HG03439 (cell line): ENCODE measurements around the gene SLC6A17.

Experiments used
- ATAC-seq: cut with Tn5 transposase; IDR thresholded peaks from one replicate; pipeline ENCODE4 v1.9.1; 2021; ENCODE audit warnings: mild to moderate bottlenecking, moderate library complexity; ENCODE audit not compliant: unreplicated experiment

Gene SLC6A17

GRCh38 chr1:110150330-110151174, at the start of gene SLC6A17:
SLC6A17 (plus strand) TSS chr1:110150494; CDS start chr1:110166930, 16,436 bp downstream.
- no peak for ATAC-seq

DNA sequence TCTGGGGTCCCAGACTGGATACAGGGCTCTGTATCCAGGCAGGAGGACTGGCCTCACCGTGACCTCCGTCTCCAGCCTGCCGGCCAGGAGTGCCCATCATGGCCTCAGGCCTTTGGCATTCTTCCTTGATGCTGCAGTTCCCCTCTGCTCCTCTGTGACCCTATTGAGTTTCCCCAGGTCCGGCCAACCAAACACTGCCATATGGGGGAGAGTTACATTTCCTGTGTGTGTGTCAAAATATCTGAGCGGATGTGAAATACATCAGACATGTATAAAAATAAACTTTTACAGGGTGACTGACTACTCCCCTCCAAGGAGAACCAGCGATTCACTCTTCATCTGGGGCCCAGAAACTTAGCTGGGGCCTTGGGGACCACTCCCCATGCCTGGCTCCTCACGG, 48.2 kb upstream of the SLC6A17 start:
- no peak for ATAC-seq

DNA sequence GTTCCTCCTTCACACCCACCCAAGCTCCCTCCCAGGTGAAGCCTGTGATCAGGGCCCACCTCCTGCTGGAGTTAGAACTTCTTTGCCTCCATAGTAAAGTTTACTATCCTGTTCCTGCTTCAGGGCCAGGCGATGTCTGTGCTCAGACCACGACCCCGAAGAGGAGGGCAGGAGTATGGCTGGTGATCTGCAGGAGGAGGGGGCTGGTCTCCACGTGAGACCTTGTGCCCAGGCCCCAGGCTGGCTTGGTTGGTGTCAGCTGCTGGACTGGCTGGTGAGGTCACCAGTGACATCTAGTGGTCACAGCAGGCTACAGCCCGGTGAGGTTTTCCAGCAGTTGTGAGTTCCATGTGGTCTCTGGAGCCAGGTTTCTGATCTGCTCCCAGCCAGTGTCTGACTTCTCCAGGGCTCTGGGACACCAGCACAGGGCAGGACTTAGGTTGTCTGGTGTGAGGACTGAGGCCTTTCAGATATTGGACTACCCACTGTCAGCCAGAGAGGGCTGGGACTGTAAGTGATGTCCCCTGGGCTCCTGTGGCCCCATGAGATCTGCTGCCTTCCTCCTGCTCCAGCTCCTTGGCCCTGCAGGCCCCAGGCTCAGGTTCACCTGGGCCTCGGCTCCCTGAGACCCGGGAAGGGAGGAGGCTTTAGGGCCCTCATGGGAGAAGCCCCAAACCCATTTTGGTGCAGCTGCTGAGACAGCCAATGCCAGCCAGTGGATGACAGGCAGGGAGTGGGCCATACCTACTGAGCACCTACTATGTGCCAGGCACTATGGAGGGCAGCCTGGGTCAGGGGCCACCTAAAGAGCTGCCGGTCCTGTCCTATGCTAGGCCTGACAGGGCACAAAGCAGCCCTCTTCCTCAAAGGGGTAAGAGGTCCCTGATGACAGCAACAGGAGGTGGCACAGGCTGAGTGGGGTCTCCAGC, 44.0 kb upstream of the SLC6A17 start:
- no peak for ATAC-seq

GRCh38 chr1:110107867-110108469, 42.3 kb upstream of the SLC6A17 start:
- ATAC-seq = no peak

DNA sequence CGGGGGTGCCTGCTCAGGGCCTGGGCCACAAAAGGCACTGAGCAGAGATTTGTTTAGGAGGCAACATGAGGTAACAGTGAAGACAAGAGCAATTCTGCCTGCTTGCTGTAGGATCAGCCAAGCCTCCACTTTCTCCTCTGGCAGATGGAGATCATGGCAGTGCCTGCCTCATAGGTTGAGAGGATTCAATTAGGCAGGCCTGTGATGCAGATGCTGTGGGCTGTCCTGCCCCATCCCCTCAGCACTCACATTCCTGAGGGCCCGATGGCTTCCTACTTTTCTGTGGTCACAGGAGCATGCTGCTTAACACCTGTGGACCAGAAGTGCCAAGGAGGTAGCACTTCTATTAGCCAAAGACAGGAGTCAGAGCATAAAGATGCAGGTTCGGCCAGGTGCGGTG, 39.2 kb upstream of the SLC6A17 start:
- ATAC-seq = no peak

DNA sequence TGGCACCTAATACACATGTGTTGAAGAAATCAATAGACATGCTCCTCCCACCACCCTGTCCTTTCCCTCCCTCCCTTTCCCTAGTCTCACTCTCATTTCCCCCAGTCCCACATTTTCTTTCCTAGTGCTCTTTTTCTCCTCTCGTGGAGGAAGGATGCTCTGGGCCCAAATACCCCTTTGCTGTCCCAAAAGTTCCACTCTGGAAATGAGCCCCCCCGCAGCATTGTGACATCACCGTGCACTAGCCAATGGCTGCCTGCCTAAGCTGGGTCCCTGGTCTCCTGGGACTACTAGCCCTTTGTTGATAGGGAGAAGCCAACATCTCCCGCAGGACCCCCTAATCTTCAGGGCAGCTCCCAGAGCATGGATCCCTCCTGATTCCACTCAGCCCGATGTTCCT, 38.2 kb upstream of the SLC6A17 start, which contains the start of gene UBL4B:
Gene UBL4B (plus strand): TSS at position 301 of the 400 bp plus-strand sequence. CDS start 92 bp downstream, at position 393.
- ATAC-seq = no peak

DNA sequence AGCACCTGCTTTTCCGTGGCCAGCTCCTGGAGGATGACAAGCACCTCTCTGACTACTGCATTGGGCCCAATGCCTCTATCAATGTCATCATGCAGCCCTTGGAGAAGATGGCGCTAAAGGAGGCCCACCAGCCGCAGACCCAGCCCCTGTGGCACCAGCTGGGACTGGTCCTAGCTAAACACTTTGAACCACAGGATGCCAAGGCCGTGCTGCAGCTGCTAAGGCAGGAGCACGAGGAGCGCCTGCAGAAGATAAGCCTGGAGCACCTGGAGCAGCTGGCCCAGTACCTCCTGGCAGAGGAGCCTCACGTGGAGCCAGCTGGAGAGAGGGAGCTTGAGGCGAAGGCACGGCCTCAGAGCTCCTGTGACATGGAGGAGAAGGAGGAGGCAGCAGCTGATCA, 37.6 kb upstream of the SLC6A17 start:
- ATAC-seq = no peak

DNA sequence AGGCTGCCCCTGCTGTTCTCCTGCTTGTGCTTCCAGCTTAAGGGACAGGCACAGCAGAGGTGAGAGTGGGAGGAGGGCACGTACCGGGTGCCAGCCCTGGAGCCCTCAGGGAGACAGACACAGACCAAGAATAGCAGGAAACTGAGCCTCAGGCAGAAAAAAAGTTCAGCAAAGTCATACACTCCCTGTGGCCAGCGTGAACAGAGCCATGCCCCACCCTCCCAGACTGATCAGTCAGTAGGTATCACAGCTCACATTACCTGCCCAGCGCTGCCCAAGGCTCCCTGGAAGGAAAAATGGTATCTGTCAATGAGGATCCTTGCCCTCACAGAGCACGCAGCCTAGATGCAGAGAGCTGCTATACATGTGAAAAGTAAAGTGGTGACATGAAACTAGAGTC, 36.7 kb upstream of the SLC6A17 start:
- ATAC-seq = no peak

DNA sequence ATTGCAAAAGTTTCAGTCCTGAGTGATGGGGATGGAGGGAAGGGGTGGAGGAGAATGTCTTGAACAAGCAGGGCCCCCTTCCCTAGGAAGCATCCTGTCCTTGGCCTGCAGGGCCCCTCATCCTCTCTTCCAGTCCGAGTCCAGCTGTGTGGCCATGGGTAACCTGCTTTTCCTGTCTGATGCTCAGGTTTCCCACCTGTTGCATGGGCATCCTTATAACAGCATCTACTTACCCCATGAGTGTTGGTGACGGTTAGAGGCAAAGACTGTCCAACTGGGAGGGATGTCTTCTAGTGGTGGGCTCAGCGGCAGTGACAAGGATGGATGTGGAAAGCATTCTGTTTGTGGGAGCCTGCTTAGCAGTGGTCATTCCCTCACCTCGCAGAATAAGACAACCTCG, 36.1 kb upstream of the SLC6A17 start:
- ATAC-seq = no peak

DNA sequence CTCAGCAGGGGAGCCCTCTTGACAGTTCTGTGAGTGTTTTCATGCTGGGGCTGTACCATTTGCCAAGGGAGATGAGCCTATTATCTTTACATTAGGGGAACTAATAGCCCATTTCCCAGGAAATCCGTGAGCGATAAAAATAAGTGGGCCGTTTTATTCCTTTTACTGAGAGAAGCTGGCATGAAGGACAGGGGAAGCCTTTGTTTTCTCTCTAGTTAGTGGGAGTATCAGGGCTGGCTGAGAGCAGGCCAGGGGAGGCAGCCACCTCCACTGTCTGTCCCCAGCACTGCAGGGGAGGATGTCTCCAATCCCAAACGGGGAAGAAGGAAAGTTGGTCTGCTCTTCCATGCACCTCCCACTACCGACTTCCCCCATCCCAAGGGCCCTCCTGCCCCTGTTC, 35.5 kb upstream of the SLC6A17 start:
- ATAC-seq = no peak

- ATAC-seq = no peak
Observed at GRCh38 chr1:110118636-110119396, 31.5 kb upstream of the SLC6A17 start.

- no peak for ATAC-seq
Observed at GRCh38 chr1:110119843-110120242, 30.5 kb upstream of the SLC6A17 start.

- ATAC-seq = no peak
Observed at GRCh38 chr1:110120960-110121561, 29.2 kb upstream of the SLC6A17 start.

DNA sequence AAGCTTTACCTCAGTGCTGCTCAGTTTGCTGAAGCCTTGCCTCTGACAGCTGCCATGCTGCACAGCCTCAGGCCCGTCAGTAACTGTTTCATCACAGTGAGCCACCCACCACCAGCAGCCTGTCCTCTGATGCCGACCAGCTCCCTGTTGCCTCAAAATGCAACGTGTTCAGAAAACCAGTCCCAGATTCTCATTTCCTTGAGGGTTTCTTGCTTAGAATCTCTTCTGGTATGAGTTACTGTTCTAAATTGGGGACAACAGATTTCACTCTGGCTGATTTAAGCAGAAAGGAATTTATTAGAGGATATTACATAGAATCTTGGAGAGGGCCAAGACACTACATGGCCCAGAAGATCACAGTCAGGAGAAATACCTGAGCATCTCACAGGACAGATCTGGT, 27.1 kb upstream of the SLC6A17 start:
- no peak for ATAC-seq

- no peak for ATAC-seq
Observed at GRCh38 chr1:110125810-110126209, 24.5 kb upstream of the SLC6A17 start.

DNA sequence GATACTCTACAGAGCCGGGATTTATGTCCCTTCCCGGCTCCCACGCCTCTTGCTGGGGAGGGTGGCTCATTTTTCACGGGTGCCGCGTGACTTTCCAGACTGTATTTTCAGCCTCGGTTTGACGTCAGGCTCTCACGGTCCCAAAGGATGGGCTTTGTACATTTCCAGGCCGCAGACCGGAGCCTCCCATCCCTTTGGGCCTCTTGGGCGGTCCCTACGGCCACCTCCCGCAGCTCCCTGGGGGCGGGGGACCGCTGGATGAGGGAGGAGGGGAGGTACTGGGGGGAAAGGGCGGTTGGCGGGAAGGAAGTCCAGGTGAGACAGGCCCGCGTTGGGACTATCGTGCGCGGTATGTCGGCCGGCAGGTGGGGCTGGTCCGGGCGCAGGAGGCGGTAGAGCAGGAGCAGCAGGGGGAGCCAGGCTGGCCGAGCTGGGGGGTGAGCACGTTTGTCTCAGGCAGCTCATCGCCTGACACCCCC, 20.1 kb upstream of the SLC6A17 start:
- no peak for ATAC-seq

DNA sequence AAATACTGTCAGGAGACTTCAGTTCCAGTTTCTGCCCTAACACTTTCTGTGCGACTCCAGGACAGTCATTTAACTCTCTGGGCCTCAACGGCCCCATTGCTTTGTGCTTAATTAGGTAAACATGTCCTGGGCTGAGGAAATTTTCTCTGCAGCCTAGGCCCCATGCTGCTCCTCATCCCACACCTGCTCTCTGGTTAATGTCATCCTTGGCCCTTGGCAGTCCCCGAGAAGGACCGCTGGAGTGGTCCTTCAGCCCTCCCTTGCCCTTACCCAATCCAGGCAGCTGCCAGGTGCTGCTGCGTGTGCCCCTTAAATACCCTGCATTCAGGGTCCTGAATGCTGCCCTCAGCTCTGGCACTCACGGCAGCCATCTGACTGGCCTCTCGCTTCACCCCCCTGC, 19.3 kb upstream of the SLC6A17 start:
- ATAC-seq = no peak

GRCh38 chr1:110132682-110133081, 17.6 kb upstream of the SLC6A17 start:
- no peak for ATAC-seq

GRCh38 chr1:110133436-110133835, 16.9 kb upstream of the SLC6A17 start:
- ATAC-seq = no peak

DNA sequence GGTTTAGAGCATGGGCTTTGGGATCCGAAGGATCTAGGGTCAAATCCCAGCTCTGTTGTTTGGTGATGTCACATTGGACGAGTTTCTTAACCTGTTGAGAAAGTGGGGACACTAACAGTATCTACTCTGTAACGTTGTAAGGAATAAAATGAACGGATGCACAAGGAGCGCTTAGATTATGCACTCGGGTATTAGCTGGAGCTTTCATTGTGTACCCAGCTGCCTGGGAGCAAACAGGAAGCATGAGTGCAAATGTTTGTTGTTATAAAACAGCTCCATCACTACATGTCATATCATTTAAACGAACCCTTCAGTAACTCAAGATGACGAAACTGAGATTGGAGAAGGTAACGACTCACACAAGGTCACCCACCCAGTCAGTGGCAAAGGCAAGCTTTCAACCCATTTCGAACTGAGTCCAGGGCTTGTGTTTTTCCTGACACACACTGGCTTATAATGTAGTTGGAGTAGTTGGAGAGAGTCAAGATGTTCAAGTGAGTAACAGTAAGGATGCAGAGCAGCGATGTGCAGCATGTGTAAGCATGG, 16.2 kb upstream of the SLC6A17 start:
- no peak for ATAC-seq
